Mononuclear cell (primary cell): ENCODE data around the gene UHMK1. TPM values are rescaled to one million over a fixed set of nuclear protein-coding genes. Genes with fewer than 3 reads are reported as not detected.
"Not testable (repeated sequence)": the region's sequence is repeated elsewhere in the genome, so short reads cannot be mapped to it uniquely, and the experiment has no call there.

Experiments used
- H3K27me3 ChIP-seq: 2 replicates; pipeline ENCODE4 v1.6.0; 2011; ENCODE audit warnings: low read length, control low read depth; ENCODE audit not compliant: insufficient read depth
- H3K4me1 ChIP-seq: 2 replicates; pipeline ENCODE4 v1.5.1; 2011; ENCODE audit warnings: mild to moderate bottlenecking, low read length, control low read depth; ENCODE audit not compliant: insufficient read depth
- H3K4me3 ChIP-seq: 2 replicates; pipeline ENCODE4 v1.5.1; 2011; ENCODE audit warnings: mild to moderate bottlenecking, low read length, moderate library complexity
- H3K9me3 ChIP-seq: 2 replicates; pipeline ENCODE4 v1.5.1; 2011; ENCODE audit warnings: low read depth, mild to moderate bottlenecking, control low read depth, low read length
- total RNA-seq: library from RNA; depleted of rRNA; stranded (reverse); fragments of >200 nt; gene quantifications from one replicate; pipeline ENCODE4 v1.2.3, GENCODE V29; 2012

The UHMK1 gene, protein sequence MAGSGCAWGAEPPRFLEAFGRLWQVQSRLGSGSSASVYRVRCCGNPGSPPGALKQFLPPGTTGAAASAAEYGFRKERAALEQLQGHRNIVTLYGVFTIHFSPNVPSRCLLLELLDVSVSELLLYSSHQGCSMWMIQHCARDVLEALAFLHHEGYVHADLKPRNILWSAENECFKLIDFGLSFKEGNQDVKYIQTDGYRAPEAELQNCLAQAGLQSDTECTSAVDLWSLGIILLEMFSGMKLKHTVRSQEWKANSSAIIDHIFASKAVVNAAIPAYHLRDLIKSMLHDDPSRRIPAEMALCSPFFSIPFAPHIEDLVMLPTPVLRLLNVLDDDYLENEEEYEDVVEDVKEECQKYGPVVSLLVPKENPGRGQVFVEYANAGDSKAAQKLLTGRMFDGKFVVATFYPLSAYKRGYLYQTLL
- 93.1 TPM for total RNA-seq

DNA sequence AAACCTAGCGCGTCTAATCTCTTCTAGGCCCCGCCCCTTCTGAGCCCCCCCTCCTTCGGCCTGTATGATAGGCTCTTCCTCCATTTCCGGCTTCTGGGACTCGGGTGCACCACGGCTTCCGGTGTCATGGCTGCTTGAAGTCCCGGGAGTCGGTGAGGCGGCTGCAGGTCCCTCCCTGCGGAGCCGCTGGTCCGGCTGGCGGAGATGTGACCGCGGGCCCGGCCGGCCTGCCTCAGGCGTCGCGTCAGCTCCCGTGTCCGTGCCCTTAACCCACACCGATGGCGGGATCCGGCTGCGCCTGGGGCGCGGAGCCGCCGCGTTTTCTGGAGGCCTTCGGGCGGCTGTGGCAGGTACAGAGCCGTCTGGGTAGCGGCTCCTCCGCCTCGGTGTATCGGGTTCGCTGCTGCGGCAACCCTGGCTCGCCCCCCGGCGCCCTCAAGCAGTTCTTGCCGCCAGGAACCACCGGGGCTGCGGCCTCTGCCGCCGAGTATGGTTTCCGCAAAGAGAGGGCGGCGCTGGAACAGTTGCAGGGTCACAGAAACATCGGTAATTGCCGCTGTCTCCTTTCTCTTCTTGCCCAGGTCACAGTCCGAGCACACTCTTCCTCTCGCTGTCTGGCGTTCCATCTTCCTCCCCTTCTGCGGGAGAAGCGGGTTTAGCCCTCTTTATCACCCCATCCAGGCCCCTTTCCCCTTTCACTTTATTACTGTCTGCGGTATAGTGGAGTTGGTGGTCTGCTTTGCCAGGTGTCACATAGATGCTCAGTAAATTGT lies at the start of gene UHMK1:
TSS of gene UHMK1 (plus strand) at position 96 of the 773 bp plus-strand sequence. CDS start at position 279, 183 bp downstream.
- Histone ChIP-seq H3K27me3 (no peaks in the 10 kb centered on the region), H3K4me3 (peak within 1 kb of the TSS; percentile 80), H3K9me3 (no peaks in the 10 kb centered on the region)

DNA sequence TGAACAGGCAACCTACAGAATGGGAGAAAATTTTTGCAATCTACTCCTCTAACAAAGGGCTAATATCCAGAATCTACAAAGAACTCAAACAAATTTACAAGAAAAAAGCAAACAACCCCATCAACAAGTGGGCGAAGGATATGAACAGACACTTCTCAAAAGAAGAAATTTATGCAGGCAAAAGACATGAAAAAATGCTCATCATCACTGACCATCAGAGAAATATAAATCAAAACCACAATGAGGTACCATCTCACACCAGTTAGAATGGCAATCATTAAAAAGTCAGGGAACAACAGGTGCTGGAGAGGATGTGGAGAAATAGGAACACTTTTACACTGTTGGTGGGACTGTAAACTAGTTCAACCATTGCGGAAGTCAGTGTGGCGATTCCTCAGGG lies 43.3 kb upstream of the UHMK1 start:
- not testable (repeated sequence) for H3K27me3 ChIP-seq, H3K4me3 ChIP-seq, H3K9me3 ChIP-seq, H3K4me1 ChIP-seq

More for the DNA sequence above, at the start of gene UHMK1:
- peaks cover 15% of the 10 kb centered on the region for H3K4me1 ChIP-seq

DNA sequence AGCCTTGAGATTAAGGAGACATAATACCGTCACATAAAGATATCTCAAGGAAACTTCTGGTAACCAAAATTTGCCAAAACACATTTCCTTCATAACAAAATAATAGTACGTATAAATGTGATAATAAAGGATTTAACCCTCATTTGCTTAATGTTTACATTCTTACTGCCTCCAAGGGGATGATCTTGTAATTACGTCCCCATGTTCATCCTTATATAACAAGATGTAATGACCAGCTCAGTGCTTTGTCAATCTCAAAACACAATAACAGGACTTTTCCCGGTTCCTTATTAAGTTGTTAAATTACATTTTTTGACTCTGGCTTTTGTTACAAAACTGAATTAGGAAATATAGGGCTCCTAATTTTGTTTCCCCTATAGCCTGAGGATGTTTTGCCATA lies 41.3 kb upstream of the UHMK1 start:
- Histone ChIP-seq H3K4me3 (no peak overlapping the region), H3K27me3 (no peaks in the 10 kb centered on the region), H3K9me3 (no peaks in the 10 kb centered on the region), H3K4me1 (no peaks in the 10 kb centered on the region)

DNA sequence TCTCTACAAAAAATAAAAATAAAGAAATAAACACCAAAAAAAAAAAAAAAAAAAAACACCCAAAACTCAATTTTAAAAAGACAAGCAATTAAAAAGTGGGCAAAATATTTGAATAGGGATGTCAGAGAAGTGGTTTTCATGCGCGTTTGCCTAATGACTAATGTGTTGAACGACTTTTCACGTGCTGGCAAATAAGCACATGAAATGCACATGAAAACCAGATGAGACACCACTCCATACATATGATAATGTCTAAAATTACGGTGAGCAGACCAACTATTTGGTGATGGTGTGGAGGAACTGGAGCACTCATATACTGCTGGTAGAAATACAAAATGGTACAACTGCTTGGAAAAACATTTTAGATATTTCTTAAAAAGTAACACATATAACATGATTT lies 39.4 kb upstream of the UHMK1 start:
- Histone ChIP-seq H3K4me3 (no peak overlapping the region), H3K9me3 (no peaks in the 10 kb centered on the region), H3K4me1 (no peaks in the 10 kb centered on the region), H3K27me3 (no peaks in the 10 kb centered on the region)

DNA sequence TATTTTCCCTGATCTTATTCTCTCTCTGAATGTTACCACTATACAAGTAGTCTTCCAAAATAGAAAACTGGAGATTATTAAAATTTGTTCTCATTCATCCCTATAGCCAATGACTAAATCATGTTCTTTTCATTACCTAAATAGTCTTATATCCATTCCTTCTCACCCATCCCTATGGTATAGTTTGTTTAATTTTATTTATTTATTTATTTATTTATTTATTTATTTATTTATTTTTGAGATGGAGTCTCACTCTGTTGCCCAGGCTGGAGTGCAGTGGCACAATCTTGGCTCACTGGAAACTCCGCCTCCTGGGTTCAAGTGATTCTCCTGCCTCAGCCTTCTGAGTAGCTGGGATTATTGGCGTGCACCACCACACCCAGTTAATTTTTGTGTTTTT lies 35.2 kb upstream of the UHMK1 start:
- not testable (repeated sequence) for H3K4me3 ChIP-seq, H3K9me3 ChIP-seq, H3K27me3 ChIP-seq, H3K4me1 ChIP-seq

DNA sequence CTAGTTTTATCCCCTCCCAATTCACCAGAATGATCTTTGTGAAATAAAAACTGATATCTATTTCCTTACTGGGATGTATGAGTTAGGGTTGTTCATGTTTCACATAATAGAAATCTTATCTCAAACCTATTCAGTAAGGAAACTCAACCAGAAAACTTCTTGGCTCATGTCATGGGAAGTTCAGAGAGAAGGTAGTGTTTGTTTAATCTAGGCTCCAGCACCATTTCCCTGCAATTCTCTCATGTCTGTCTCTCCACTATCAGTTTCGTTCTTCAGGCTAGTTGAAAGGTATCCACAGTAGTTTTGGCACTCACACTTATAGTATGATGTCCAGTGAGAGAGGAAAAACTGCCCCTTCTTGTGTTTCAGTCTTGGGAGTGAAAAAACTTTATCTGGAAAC lies 34.6 kb upstream of the UHMK1 start:
- Histone ChIP-seq H3K4me1 (no peaks in the 10 kb centered on the region), H3K4me3 (no peak overlapping the region), H3K27me3 (no peaks in the 10 kb centered on the region), H3K9me3 (no peaks in the 10 kb centered on the region)

DNA sequence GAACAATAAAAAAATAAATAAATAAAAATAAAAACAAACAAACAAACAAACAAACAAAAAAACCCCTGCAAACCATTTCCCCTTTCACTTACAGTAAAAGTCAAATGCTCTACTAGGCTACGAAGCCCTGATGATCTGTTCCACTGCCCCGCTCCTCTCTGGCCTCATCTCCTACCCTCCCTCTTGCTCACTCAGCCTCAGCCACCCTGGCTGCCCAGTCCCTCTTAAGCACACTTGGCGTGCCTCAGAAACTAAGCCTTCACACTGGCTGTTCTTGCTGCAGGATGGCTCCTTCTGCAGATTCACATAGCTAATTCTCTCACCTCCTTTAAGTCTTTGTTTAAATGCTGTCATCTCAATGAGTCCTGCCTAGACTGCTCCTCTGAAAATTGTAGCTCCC lies 30.8 kb upstream of the UHMK1 start:
- H3K27me3 ChIP-seq: peaks cover 4% of the 10 kb centered on the region
- H3K4me1 ChIP-seq: no peaks in the 10 kb centered on the region
- no peaks in the 10 kb centered on the region for H3K9me3 ChIP-seq
- no peak overlapping the region for H3K4me3 ChIP-seq

DNA sequence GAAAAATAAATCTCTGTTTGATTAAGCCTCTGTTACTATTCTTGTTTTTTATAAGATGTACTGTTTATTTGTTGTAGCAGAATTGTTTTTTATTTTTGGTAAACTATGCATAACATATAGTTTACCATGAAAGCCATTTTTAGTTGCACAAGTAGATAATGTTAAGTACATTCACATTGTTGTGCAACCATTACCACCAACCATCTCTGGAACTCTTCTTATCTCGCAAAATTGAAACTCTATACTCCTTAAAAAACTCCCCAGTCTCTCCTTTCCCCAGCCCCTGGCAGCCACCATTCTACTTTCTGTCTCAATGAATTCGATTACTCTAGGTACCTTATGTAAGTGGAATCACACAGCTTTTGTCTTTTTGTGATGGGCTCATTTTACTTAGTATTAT lies 27.4 kb upstream of the UHMK1 start:
- Histone ChIP-seq H3K9me3 (no peaks in the 10 kb centered on the region), H3K4me3 (no peak overlapping the region), H3K27me3 (peaks cover 4% of the 10 kb centered on the region), H3K4me1 (no peaks in the 10 kb centered on the region)

DNA sequence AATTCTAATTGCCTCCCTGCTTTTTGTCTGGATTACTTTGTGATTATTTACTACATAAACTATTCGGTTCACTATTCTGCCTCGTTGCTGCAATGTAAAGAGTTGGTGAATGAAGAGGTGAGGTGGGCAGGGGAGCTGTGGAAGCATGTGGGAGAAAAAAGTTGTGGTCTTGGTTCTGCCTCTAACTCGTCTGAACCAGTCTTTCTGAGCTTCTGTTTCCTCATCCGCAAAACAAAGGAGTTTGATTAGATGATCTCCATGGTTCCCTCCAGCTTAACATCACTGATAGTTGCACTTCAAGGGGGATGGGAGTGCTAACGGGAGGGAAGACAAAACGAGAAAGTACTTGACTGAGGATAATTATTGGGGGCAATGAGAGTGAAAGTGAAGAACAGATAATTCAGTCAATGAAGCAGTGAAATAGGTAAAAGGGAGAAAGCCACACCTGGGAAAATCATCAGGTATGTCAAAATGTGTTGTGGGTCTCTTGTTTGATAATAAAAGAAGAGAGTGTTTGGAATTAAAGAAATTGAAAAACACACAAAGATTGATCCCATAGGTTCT lies 26.2 kb upstream of the UHMK1 start:
- H3K4me3 ChIP-seq: no peak overlapping the region
- H3K27me3 ChIP-seq: peaks cover 4% of the 10 kb centered on the region
- no peaks in the 10 kb centered on the region for H3K4me1 ChIP-seq
- no peaks in the 10 kb centered on the region for H3K9me3 ChIP-seq

DNA sequence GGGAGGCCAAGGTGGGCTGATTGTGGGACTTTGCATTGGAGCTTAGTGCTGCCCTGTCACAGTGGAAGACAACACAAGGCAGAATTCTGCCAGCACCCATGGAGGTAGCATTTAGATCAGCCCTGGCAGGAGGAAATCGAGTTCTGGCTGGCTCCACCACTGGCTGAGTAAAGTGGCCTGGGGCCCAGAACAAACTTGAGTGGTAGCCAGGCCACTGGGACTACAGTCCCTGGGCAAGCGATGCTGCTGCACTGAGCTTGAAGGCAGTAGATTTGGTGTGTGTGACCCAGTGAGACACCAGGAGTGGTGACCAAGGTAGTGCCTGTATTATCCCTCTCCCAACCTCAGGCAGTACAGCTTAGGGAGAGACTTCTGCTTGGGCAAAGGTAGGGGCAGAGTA lies 22.5 kb upstream of the UHMK1 start:
- no peak overlapping the region for H3K4me3 ChIP-seq
- peaks cover 4% of the 10 kb centered on the region for H3K9me3 ChIP-seq
- H3K27me3 ChIP-seq: no peaks in the 10 kb centered on the region
- no peaks in the 10 kb centered on the region for H3K4me1 ChIP-seq

DNA sequence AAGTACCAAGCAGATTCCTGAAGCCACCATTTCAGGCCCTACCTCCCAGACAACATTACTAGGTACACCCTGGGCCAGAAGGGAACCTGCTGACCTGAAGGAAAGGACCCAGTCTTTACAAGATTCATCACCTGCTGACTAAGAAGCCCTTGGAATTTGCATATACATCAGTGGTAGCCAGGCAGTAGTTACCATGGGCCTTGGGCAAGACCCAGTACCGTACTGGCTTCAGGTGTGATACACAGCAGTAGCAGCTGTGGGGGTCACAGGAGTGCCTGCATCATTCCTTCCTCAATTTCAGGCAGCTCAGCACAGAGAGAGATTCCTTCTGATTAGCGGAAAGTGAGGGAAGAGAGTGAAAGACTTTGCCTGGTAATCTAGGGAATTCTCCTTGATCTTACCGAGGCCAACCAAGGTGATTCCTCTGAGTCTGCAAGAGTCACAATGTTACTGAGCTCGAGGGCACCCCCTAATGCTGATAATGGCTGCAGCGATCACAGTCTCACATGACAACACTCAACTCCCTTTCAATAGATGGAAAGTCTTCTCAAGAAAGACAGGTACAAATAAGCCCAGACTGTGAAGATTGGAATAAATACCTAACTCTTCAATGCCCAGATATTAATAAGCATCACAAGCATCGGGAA lies 22.0 kb upstream of the UHMK1 start:
- Histone ChIP-seq H3K4me3 (no peak overlapping the region), H3K27me3 (no peaks in the 10 kb centered on the region), H3K4me1 (no peaks in the 10 kb centered on the region), H3K9me3 (peaks cover 4% of the 10 kb centered on the region)

DNA sequence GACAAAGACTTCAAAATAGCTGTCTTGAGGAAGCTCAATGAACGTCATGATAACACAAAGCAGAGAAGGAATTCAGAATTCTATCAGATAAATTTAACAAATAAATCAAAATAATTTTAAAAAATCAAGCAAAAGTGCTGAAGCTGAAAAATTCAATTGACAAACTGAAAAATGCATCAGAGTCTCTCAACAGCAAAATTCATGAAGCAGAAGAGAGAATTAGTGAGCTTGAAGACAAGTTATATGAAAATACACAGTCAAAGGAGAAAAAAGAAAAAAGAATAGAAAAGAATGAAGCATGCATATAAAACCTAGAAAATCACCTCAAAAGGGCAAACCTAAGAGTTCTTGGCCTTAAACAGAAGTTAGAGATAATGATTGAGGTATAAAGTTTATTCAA lies 21.0 kb upstream of the UHMK1 start:
- H3K4me1 ChIP-seq: no peaks in the 10 kb centered on the region
- H3K9me3 ChIP-seq: peaks cover 4% of the 10 kb centered on the region
- H3K27me3 ChIP-seq: no peaks in the 10 kb centered on the region
- no peak overlapping the region for H3K4me3 ChIP-seq

DNA sequence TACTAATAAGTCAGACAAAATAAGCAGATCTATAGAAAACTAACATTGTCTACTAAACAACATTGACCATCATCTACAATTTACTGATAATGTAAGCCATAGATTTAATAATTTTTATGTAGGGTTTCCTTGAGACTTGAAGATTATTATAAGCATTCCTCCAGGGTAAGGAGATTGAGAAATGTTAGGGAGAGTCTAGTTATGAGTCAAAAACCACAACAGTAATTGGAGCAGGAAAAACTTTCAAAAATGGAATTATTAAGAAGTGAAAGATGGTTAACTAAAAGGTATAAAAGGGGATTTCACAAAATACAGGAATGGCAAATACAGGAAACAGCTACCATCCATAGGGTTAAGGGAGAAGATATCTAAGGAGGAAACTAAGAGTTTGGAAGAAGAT lies 12.4 kb upstream of the UHMK1 start:
- no peak overlapping the region for H3K4me3 ChIP-seq
- H3K27me3 ChIP-seq: peaks cover 3% of the 10 kb centered on the region
- no peaks in the 10 kb centered on the region for H3K9me3 ChIP-seq
- H3K4me1 ChIP-seq: no peaks in the 10 kb centered on the region

DNA sequence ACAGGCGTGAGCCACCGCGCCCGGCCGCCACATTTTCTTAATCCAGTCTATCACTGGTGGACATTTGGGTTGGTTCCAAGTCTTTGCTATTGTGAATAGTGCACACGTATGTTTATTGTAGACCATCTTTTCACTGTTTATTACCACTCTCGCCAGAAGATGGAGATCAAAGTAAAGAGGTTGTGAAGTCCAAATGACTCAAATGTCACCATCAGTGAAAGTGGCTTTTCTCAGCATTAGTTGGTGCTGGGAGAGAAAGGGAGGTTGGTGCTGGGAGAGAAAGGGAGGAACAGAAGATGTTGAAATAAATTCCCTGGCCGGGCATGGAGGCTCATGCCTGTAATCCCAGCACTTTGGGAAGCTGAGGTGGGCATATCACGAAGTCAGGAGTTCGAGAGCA lies 10.4 kb upstream of the UHMK1 start:
- Histone ChIP-seq H3K4me3 (no peak overlapping the region), H3K9me3 (no peaks in the 10 kb centered on the region), H3K27me3 (peaks cover 12% of the 10 kb centered on the region), H3K4me1 (no peaks in the 10 kb centered on the region)

DNA sequence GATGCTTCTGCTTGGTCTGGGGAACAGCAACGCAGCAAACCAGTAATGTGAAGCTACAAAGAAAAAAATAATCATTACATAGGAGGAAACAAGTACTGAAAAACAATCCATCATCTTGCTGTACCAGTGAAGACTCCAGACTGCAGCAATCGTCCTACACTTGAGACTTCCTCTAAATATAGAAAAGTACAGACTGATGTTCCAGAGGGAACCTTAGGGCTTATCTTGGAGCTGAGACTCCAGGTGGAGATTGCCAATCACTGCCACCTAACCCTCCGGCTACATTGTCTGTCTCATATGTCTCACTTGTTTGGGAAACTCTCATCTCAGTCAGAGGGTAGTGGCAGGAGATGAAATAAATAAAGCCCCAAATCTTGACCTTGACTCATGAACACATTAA lies 9.4 kb upstream of the UHMK1 start:
- Histone ChIP-seq H3K9me3 (no peaks in the 10 kb centered on the region), H3K4me3 (no peak overlapping the region), H3K4me1 (no peaks in the 10 kb centered on the region), H3K27me3 (peaks cover 12% of the 10 kb centered on the region)
